Activated CD4-positive, CD25-positive, alpha-beta regulatory T cell treated with anti-CD3 and anti-CD28 coated beads, Interleukin-2, amount 50 U/mL, for 72 hours (primary cell): ENCODE measurements around the gene VAPB.
"Not testable (repeated sequence)": the region's sequence is repeated elsewhere in the genome, so short reads cannot be mapped to it uniquely, and the experiment has no call there.

ENCODE experiments used
- DNase-seq: peaks from one replicate; pipeline ENCODE4 v3.0.0; 2021

The VAPB gene

GRCh38 chr20:58388882-58389323, at the start of gene VAPB:
TSS of gene VAPB (plus strand) at chr20:58389229. CDS start at chr20:58389460, 231 bp downstream.
- peak; percentile 99 for DNase-seq

GRCh38 chr20:58339741-58340140, 49.3 kb upstream of the VAPB start:
- DNase-seq = no peak

GRCh38 chr20:58340151-58340550, 48.9 kb upstream of the VAPB start:
- no peak for DNase-seq

GRCh38 chr20:58340853-58341252, 48.2 kb upstream of the VAPB start:
- DNase-seq = no peak

GRCh38 chr20:58342104-58342945, 46.7 kb upstream of the VAPB start:
- DNase-seq = no peak

GRCh38 chr20:58344741-58345140, 44.3 kb upstream of the VAPB start:
- no peak for DNase-seq

- no peak for DNase-seq
Observed at GRCh38 chr20:58349570-58349969, 39.5 kb upstream of the VAPB start.

GRCh38 chr20:58352468-58352867, 36.6 kb upstream of the VAPB start:
- DNase-seq = no peak

GRCh38 chr20:58359441-58359840, 29.6 kb upstream of the VAPB start:
- DNase-seq = no peak

- no peak for DNase-seq
Observed at GRCh38 chr20:58360936-58361335, 28.1 kb upstream of the VAPB start.

- DNase-seq = no peak
Observed at GRCh38 chr20:58361481-58362205, 27.4 kb upstream of the VAPB start.

- no peak for DNase-seq
Observed at GRCh38 chr20:58362206-58362516, 26.9 kb upstream of the VAPB start.

GRCh38 chr20:58362970-58363369, 26.1 kb upstream of the VAPB start:
- no peak for DNase-seq

GRCh38 chr20:58366866-58367265, 22.2 kb upstream of the VAPB start:
- DNase-seq = no peak

- DNase-seq = no peak
Observed at GRCh38 chr20:58372806-58373205, 16.2 kb upstream of the VAPB start.

GRCh38 chr20:58373296-58373695, 15.7 kb upstream of the VAPB start:
- not testable (repeated sequence) for DNase-seq

GRCh38 chr20:58374027-58374850, 14.8 kb upstream of the VAPB start:
- DNase-seq = no peak

GRCh38 chr20:58374906-58375758, 13.9 kb upstream of the VAPB start:
- DNase-seq = no peak

- DNase-seq = no peak
Observed at GRCh38 chr20:58375759-58376352, 13.2 kb upstream of the VAPB start.

GRCh38 chr20:58377017-58377416, 12.0 kb upstream of the VAPB start:
- no peak for DNase-seq

GRCh38 chr20:58377766-58378401, 11.1 kb upstream of the VAPB start:
- no peak for DNase-seq

- DNase-seq = no peak
Observed at GRCh38 chr20:58378704-58379103, 10.3 kb upstream of the VAPB start.
